ENCODE data around the gene WNT5B.
"Not testable (repeated sequence)": the region's sequence is repeated elsewhere in the genome, so short reads cannot be mapped to it uniquely, and the experiment has no call there.

Gene WNT5B

GRCh38 chr12:1692226-1692625 is 63.2 kb downstream of the WNT5B start:
- DNase-seq = no peak

- DNase-seq = no peak
These were observed 64.0 kb downstream of the WNT5B start for GRCh38 chr12:1692895-1693610.

- DNase-seq = not testable (repeated sequence)
These were observed 66.1 kb downstream of the WNT5B start for GRCh38 chr12:1695097-1695496.

- DNase-seq = no peak
These were observed 67.0 kb downstream of the WNT5B start for GRCh38 chr12:1695886-1696670.

- DNase-seq = no peak
These were observed 67.8 kb downstream of the WNT5B start for GRCh38 chr12:1696800-1697199.
